Effector CD4-positive, alpha-beta T cell (primary cell): ENCODE results near the gene TMEM101.
A peak's percentile ranks its signal among the peaks of the same experiment; 100 is the strongest.
"Not testable (repeated sequence)": the region's sequence is repeated elsewhere in the genome, so short reads cannot be mapped to it uniquely, and the experiment has no call there.

Experiments
- DNase-seq: peaks from one replicate; pipeline ENCODE4 v3.0.0-alpha.2; 2020

The TMEM101 gene

DNA sequence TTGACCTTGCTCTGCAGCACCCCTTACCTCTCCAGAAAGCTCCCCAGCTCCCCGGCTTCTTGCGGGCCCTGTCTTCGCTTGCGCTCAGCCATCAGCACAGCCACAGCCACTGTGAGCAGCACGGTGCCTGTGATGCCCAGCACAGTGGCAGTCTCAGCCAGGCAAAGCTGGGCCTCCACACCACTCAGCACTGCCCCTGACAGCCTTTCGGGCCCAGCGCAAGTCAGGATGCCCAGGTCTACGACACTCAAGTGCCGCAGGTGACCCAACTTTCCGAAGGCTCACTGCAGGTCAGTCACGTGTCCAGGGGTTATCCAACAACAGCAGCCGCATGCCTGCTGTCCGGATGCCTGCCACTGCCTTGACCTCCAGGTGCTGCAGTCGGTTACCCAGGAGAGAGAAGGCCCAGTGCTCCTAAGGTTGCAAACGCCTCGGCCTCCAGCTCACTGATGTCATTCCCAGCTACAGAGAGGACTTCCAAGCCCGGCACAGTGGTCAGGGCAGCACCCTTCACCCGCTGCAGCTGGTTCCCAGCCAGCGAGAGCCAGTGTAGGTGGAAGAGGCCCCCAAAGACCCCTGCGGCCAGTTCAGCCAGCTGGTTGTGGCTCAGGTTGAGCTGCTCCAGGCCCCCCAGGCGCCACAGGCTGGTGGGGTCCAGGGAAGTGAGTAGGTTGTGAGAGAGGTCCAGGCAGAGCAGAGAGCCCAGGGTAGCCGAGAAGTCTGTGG is 8.9 kb upstream of the TMEM101 start:
- no peak for DNase-seq

GRCh38 chr17:44022246-44022645 is 7.5 kb upstream of the TMEM101 start:
- DNase-seq: no peak

GRCh38 chr17:44021227-44021626 is 6.5 kb upstream of the TMEM101 start:
- DNase-seq: not testable (repeated sequence)

GRCh38 chr17:44014133-44014436 is 678 bp downstream of the TMEM101 start:
- no peak for DNase-seq

DNA sequence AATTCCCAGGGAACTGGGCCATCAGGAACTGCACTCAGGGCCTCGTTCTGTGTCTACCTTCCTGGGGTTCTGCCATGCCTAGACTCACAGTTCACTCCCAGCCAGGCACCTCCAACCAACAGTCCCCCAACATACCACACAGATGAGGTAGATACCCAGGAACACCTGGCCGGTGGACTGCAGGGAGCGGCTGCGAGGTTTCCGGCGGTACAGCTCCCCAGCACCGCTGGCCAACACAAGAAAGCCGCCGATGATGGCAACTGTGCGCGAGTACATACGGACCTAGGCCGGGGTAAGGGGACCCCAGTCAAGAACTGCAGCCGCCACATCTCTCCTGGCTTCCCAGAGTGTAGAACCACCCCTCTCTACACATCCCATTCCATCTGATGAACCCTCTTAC is 1.9 kb downstream of the TMEM101 start:
- no peak for DNase-seq

GRCh38 chr17:44012391-44012790 is 2.4 kb downstream of the TMEM101 start:
- no peak for DNase-seq

DNA sequence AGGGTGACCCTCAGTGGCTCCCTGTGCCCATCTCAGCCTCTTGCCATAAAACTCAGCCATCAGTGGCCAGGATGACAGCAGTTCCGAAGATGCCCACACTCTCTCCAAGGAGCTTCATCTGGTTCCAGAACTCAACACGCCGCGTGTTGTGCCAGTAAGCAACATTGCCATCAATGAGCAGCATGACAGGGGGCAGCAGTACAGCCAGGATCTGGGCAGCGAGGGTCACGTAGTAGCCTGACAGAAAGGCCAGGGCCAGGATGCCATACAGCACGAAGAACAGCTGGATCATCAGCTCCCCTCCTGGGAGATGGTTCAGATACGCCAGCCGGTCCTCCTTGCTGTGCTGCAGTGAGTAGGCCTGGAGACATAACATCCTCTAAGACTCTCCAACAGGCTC is 2.9 kb downstream of the TMEM101 start:
- no peak for DNase-seq

DNA sequence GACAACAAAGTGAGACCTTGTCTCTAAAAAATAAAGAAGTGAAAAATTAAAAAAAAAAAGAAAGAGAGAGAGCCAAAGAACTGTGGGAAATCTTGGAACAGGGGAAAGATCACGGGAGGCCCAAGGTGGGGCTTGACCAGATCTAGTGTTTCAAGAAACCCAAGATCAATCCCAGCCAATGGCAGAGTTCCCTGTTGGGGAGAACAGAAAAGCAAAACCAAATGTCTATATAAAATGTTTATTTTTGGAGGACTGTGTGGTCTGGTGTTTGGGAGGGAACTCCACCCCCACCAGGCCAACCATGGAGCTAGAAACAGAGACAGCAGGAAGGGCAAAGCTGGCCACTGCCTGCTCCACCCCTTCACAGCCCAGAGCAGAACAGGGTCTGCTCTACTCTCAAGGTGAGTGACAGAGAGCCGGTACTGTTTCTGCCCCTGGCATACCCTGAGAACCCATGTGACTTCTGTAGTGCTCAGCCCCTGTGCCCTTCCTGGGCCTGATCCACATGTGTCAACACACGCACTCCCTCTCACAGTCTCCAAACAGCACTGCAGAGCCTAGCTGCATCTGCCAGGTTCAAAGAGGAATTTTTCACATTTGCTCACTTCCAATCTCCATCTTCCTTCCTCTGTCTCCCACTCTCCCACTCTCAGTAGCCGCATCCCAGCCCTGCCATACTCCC is 3.7 kb downstream of the TMEM101 start:
- DNase-seq: no peak

GRCh38 chr17:44008205-44008909 is 6.4 kb downstream of the TMEM101 start:
- DNase-seq: no peak

- DNase-seq: no peak
These were observed 7.2 kb downstream of the TMEM101 start for GRCh38 chr17:44007346-44008204.

- DNase-seq: peak; percentile 95
These were observed 8.0 kb downstream of the TMEM101 start for GRCh38 chr17:44006598-44007345.

GRCh38 chr17:44006272-44006597 is 8.5 kb downstream of the TMEM101 start:
- DNase-seq: peak; percentile 14

DNA sequence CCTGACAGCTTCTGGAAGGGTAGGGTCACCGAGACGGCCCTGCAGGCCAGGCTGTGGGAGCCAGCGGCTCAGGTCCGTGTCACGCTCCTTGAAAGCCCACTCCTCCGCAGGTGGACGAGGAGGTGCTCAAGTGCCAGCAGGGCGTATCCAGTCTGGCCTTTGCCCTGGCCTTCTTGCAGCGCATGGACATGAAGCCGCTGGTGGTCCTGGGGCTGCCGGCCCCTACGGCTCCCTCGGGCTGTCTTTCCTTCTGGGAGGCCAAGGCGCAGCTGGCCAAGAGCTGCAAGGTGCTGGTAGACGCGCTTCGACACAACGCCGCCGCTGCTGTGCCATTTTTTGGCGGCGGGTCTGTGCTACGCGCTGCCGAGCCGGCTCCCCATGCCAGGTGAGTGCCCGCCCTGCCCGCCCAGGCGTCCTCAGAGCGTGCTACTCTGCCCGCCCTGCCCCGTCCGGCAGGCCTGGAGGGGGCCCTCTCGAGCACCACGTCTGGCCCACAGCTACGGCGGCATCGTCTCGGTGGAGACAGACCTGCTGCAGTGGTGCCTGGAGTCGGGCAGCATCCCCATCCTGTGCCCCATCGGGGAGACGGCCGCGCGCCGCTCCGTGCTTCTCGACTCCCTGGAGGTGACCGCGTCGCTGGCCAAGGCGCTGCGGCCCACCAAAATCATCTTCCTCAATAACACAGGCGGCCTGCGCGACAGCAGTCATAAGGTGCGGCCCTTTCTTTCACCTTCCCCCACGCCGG is 9.1 kb downstream of the TMEM101 start:
- peak; percentile 20 for DNase-seq

- peak; percentile 5 for DNase-seq
These were observed 9.8 kb downstream of the TMEM101 start for GRCh38 chr17:44004761-44005526.

DNA sequence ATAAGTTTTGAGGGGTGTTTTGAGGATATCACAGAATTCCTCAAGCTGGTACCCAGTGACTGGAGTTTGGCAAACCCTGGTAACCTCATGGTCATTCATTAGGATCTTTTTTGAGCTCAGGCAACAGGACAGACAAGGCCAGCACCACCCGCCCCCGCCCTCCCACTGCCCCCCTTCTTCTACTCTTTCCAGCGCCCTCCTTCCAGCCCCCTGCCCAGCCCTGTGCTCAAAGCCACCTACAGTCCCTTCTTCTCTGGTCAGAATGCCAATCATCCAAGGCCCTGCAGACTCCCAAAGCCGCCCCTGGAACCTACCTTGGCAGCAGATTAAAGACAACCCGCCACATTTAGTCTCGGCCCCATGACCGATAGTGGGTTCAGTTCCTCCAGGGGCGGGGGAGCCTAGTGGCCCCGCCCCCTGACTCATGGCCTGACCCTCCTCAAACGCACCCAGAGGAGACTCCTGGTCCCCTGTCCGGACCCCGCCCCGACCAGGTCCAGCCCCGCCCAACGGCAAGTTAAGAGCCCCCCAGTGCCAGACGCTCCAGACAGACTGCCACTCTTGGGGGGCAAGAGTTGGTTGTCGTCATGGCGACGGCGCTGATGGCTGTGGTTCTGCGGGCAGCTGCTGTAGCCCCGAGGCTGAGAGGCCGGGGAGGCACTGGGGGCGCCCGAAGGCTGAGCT is 10.5 kb downstream of the TMEM101 start, which contains the start of gene NAGS:
Gene NAGS (plus strand): TSS at position 546 of the 684 bp plus-strand sequence. CDS start 42 bp downstream, at position 588.
- no peak for DNase-seq

DNA sequence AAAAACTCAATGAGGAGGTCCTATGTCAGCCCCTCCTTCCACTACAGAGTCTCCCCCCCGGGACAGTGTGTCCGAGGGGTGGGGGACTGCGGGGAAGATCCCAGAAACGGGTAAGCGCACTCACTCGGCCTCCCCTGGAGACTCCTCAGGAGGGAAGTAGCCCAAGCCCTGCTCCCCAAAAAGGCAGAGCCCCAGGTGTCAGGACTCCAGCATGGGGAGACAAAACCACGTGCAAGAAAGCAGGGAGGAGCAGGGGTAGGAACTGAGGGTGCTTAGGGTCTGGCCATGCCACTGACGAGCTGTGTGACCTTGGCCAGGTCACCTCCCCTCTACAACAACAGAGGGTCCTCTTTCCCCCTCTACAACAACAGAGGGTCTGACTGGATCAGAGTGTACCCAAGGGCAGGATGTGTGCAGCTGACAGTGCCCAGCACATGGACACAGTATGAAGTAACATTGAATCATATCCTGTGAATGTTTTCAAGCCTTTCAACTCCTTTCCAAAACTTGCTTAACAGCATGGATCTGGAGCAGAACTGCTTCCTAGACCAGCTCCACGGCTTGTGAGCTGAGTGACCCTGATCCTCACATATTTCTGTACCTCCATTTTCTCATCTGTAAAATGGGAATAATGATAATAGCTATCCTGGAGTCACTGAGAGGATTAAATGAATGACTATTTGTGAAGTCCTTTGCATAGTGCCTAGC is 12.5 kb downstream of the TMEM101 start:
- DNase-seq: no peak

GRCh38 chr17:44001461-44001920 is 13.3 kb downstream of the TMEM101 start:
- no peak for DNase-seq

DNA sequence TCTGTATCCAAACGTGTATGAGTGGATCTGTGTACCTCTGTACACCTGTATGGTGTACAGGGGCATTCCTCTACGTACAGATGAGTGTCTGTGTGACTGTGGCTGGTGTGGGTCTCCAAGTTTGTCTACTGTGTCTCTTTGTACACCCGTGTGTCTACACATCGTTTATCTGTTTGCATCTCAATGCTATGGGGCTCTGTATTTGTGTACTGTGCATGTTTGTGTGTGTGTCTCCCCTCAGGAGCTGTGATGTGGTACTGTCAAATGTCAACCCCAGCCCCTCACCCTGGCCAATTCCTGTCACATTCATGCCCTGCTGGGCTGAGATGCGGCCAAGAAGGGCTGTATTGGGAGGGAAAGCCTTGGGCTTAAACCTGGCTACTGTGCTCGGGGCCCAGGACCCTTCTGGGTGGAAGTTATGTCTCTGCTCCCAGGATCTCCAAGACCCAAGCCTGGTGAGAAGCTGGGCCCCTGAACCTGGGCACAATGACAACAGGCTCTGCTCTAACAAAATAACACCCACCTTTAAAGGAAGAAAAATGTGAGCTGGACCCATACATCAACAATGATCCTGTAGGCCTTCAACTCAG is 13.8 kb downstream of the TMEM101 start:
- DNase-seq: no peak
